HEK293T (cell line): ENCODE results near the gene HIF3A.

Experiments used
- CTCF ChIA-PET: fragments of 350-600 bp; formaldehyde crosslinking; extraction: SDS; loops from one replicate; lab custom pipeline; 2021; ENCODE audit warnings: antibody characterized with exemption, inconsistent platforms; lab: Yijun Ruan, JAX
- POLR2A ChIA-PET: fragments of 350-600 bp; formaldehyde crosslinking; extraction: SDS; loops from one replicate; lab custom pipeline; 2020; ENCODE audit warnings: antibody characterized with exemption, inconsistent platforms; lab: Yijun Ruan, JAX
- DNase-seq: peaks from one replicate; pipeline ENCODE4 v3.0.0; 2012; ENCODE audit warnings: mixed read lengths; ENCODE audit errors: extremely low spot score
- ARNT ChIP-seq: fragments of 450-650 bp; IDR thresholded peaks from 2 replicates; pipeline ENCODE4 v1.6.1; 2017; ENCODE audit warnings: mild to moderate bottlenecking
- BHLHE40 ChIP-seq: fragments of 450-650 bp; IDR thresholded peaks from 2 replicates; pipeline ENCODE4 v1.6.1; 2016; ENCODE audit warnings: mild to moderate bottlenecking, moderate library complexity, borderline replicate concordance
- CTBP1 ChIP-seq: fragments of 450-650 bp; IDR thresholded peaks from 2 replicates; pipeline ENCODE4 v1.6.1; 2016; ENCODE audit warnings: borderline replicate concordance
- ELF4 ChIP-seq: fragments of 450-650 bp; IDR thresholded peaks from 2 replicates; pipeline ENCODE4 v1.6.1; 2017; ENCODE audit warnings: antibody characterized with exemption
- FOXA1 ChIP-seq: fragments of 450-650 bp; IDR thresholded peaks from 2 replicates; pipeline ENCODE4 v1.6.1; 2016; ENCODE audit warnings: mild to moderate bottlenecking
- FOXK2 ChIP-seq: fragments of 450-650 bp; IDR thresholded peaks from 2 replicates; pipeline ENCODE4 v1.6.1; 2016; ENCODE audit warnings: mild to moderate bottlenecking
- FOXM1 ChIP-seq: fragments of 450-650 bp; IDR thresholded peaks from 2 replicates; pipeline ENCODE4 v1.6.1; 2017; ENCODE audit warnings: mild to moderate bottlenecking, borderline replicate concordance
- HDGF ChIP-seq: fragments of 450-650 bp; IDR thresholded peaks from 2 replicates; pipeline ENCODE4 v1.6.1; 2017; ENCODE audit warnings: antibody characterized with exemption, borderline replicate concordance
- L3MBTL2 ChIP-seq: fragments of 450-650 bp; conservative IDR thresholded peaks from 2 replicates; pipeline ENCODE4 v1.6.1; 2016; ENCODE audit warnings: mild to moderate bottlenecking
- LEF1 ChIP-seq: fragments of 450-650 bp; IDR thresholded peaks from 2 replicates; pipeline ENCODE4 v1.6.1; 2017; ENCODE audit warnings: mild to moderate bottlenecking, borderline replicate concordance
- NFRKB ChIP-seq: fragments of 450-650 bp; IDR thresholded peaks from 2 replicates; pipeline ENCODE4 v1.6.1; 2016; ENCODE audit warnings: mild to moderate bottlenecking, moderate library complexity
- SP1 ChIP-seq: fragments of 450-650 bp; IDR thresholded peaks from 2 replicates; pipeline ENCODE4 v1.6.1; 2017
- SUZ12 ChIP-seq: fragments of 450-650 bp; IDR thresholded peaks from 2 replicates; pipeline ENCODE4 v1.6.1; 2016; ENCODE audit warnings: mild to moderate bottlenecking
- TARDBP ChIP-seq: fragments of 450-650 bp; IDR thresholded peaks from 2 replicates; pipeline ENCODE4 v1.6.1; 2016
- ZNF384 ChIP-seq: fragments of 450-650 bp; IDR thresholded peaks from 2 replicates; pipeline ENCODE4 v1.6.1; 2016
- TF ChIP-seq, protein P1 (sequence below): fragments of 450-650 bp; IDR thresholded peaks from 2 replicates; pipeline ENCODE4 v1.6.1; 2016

Gene HIF3A

DNA sequence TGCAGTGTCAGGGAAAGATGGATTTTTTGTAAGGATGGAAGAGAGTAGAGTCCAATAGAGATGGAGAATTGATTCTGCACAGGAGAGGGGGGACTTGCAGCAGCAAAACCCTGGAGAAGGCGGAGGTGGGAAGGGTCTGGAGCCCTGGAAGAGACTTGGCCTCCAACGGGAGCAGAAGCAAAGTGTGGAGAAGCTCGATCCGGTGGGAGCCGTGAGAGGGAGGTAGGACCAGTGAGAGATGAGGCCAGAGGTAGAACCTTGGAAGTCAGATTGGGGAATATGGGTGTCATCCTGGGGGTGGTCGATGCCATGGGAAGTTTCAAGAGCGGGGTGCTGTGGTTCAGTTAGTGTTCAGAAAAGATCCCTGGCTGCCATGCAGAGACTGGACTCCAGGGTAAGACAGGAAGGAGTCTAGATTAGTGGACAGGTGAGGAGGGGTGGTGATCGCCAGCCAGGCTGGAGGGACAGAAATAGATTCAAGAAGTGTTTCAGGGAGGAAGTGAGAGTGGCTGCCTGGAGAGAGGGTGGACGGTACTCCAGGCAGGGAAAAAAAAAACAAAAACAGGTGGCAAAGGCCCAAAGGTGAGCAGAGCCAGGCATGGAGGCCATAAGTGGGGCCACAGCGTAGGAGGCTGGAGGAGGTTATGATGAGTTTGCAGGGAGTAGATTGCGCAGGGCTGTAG lies 52.6 kb downstream of the HIF3A start:
- ChIA-PET CTCF (no interaction called here), POLR2A (no interaction called here)
- TF ChIP-seq, protein P1, sequence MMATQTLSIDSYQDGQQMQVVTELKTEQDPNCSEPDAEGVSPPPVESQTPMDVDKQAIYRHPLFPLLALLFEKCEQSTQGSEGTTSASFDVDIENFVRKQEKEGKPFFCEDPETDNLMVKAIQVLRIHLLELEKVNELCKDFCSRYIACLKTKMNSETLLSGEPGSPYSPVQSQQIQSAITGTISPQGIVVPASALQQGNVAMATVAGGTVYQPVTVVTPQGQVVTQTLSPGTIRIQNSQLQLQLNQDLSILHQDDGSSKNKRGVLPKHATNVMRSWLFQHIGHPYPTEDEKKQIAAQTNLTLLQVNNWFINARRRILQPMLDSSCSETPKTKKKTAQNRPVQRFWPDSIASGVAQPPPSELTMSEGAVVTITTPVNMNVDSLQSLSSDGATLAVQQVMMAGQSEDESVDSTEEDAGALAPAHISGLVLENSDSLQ = no peak
- TF ChIP-seq ZNF384 (no peak), BHLHE40 (no peak), LEF1 (no peak), CTBP1 (no peak), FOXK2 (no peak), NFRKB (no peak), ELF4 (no peak)
- no peak for DNase-seq

DNA sequence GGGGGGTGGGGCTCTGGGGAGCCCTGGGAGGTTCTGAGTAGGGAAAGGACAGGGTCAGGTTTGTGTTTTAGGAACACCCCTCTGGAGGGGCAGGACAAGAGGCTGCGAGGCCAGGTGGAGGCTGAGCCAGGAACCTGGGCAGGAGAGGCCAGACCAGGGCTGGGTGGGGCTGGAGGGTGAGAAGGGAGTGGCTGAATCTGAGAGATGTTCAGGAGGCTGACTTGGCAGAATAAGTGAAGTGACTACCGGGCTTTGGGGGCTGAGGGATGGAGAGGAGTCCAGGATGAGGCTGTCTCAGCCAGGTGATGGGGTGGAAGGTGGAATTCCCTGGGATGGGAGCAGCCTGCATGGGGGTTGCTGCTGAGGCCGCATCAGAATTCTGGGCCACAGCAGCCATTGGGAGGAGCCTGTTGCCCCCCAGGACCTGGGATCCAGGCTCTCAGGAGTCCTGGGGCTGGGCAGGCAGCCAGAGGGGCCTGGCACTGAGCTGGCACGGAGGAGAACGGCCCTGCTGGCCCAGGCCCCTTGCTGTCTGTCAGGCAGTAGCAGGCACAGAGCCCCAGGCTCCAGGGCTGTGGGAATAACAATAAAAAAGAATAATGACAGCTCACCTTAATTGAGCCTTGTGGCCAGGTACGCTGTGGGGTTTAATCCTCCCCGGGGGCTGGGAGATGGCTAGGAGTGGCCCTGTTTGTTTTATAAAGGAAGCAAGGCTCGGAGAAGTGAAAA lies 53.4 kb downstream of the HIF3A start:
- no peak for DNase-seq
- TF ChIP-seq ZNF384 (no peak), HDGF (no peak), TARDBP (no peak), ELF4 (no peak), L3MBTL2 (no peak), ARNT (no peak), CTBP1 (no peak), FOXK2 (no peak), SUZ12 (no peak), FOXA1 (no peak), FOXM1 (no peak), LEF1 (no peak), SP1 (no peak), BHLHE40 (no peak), NFRKB (no peak)
- TF ChIP-seq, protein P1 = no peak
- ChIA-PET POLR2A (no interaction called here), CTCF (no interaction called here)

DNA sequence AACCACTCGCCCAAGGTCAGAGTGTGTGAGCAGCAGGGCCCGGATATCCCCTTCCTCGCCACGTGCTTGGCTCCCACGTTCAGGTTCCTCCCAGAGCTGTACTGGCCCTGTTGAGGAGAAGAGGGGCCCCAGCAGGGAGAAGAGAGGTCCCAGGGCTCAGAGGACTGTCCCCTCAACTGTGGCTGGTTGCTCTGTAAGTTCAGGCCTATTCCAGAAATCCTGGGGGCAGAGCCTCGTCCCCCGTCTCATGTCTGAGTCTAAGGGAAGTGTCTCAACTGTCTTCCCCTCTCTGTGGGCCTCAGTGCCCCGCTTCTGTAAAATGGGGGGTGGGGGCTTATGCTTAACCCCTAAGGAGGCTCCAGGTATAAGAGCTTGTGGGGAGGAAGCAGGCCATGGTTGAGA lies 53.9 kb downstream of the HIF3A start:
- POLR2A ChIA-PET = no interaction called here
- no peak for TF ChIP-seq ZNF384
- no peak for TF ChIP-seq CTBP1
- no peak for TF ChIP-seq SP1
- no peak for TF ChIP-seq LEF1
- TF ChIP-seq, protein P1 = no peak
- no peak for TF ChIP-seq NFRKB
- TF ChIP-seq FOXK2 = no peak
- no peak for TF ChIP-seq FOXM1
- TF ChIP-seq TARDBP = no peak
- no peak for TF ChIP-seq SUZ12
- TF ChIP-seq FOXA1 = no peak
- TF ChIP-seq ELF4 = no peak
- TF ChIP-seq HDGF = no peak
- TF ChIP-seq L3MBTL2 = no peak
- TF ChIP-seq BHLHE40 = no peak
- TF ChIP-seq ARNT = no peak

DNA sequence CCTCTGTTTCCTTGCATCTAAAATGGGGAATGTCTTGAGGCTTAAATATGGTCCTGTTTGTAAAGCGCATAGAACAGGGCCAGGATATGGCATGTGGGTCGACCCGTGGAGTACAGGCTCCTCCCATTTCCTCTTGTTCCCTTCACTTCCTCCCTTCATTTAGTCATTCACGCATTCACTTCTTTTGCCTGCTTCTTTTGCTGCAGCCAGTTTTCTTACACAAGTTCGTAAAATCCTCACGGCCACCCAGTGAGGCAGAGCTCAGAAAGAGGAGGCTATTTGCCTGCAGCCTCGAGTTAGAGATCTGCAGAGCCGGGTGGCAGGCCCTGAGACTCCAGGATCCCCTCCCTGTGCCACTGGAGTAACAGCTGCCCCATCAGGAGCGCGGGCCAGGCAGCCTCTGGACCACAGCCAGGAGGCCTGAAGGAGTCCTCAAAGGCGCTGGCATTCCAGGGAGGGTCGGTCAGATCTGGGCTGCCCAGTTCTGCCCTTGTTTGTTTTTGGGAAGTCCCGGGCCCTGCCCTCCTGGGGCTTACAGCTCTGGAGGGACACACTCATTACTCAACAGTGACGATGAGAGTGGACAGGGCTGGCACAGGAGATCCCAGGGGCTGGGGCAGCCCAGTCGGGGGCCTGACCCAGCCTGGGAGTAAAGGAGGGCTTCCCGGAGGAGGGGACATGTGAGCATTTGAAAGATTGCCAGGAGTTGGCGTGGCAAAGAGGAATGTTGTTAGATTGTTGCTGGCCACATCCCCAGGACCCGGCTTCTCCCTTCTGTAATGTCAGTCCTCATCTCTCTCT lies 54.6 kb downstream of the HIF3A start:
- ChIA-PET CTCF (no interaction called here), POLR2A (no interaction called here)
- TF ChIP-seq LEF1 (no peak), SUZ12 (no peak), ARNT (no peak), BHLHE40 (no peak), L3MBTL2 (no peak), FOXK2 (no peak), ELF4 (no peak), NFRKB (no peak), FOXA1 (no peak), SP1 (no peak), TARDBP (no peak)
- TF ChIP-seq, protein P1 = no peak
- DNase-seq = no peak

More for the DNA sequence above, 53.9 kb downstream of the HIF3A start:
- CTCF ChIA-PET = no interaction called here
- DNase-seq = no peak
